Upper lobe of left lung (tissue), 6 donors: ENCODE results near the gene DNPEP. TPM values are rescaled to one million over a fixed set of nuclear protein-coding genes. Genes with fewer than 3 reads are reported as not detected.
"Not testable (repeated sequence)": the region's sequence is repeated elsewhere in the genome, so short reads cannot be mapped to it uniquely, and the experiment has no call there.

Source experiments
- ATAC-seq, 2 donors: fragments of 200-7000 bp; cut with Tn5 transposase; one replicate each; pipeline ENCODE4 v1.9.1; 2022; ENCODE audit warnings: mild to moderate bottlenecking in 2 of 2, moderate library complexity in 2 of 2; ENCODE audit not compliant: low FRiP score in 2 of 2
- DNase-seq, 2 donors: peaks; one replicate each; pipeline ENCODE4 v3.0.0-alpha.2; 2019 to 2020
- H3K27ac ChIP-seq, 4 donors: fragments of 200-600 bp; sonication (generic); one replicate each; pipeline ENCODE4 v1.5.1; 2016 to 2019
- H3K27me3 ChIP-seq, 4 donors: fragments of 200-600 bp; sonication (generic); one replicate each; pipeline ENCODE4 v1.5.1; 2017 to 2019
- H3K36me3 ChIP-seq, 4 donors: fragments of 200-600 bp; sonication (generic); one replicate each; pipeline ENCODE4 v1.5.1; 2016 to 2019
- H3K4me1 ChIP-seq, 4 donors: fragments of 200-600 bp; sonication (generic); one replicate each; pipeline ENCODE4 v1.5.1; 2018 to 2019
- H3K4me3 ChIP-seq, 4 donors: fragments of 200-600 bp; sonication (generic); one replicate each; pipeline ENCODE4 v1.5.1; 2017 to 2019; ENCODE audit warnings: mild to moderate bottlenecking in 2 of 4, moderate library complexity in 1 of 4
- H3K9me3 ChIP-seq, 4 donors: fragments of 200-600 bp; sonication (generic); one replicate each; pipeline ENCODE4 v1.5.1; 2018 to 2019
- CTCF ChIP-seq, 6 experiments: fragments of 450-650 bp in 4 of 6; fragments of 200-600 bp in 2 of 6; sonication (generic) in 2 of 6; IDR thresholded peaks; one replicate each; pipeline ENCODE4 v1.5.1; 2016 to 2019; ENCODE audit warnings: antibody characterized with exemption in 6 of 6
- EP300 ChIP-seq, 4 donors: sonication (generic); formaldehyde crosslinking; IDR thresholded peaks; one replicate each; pipeline ENCODE4 v1.5.1; 2017; ENCODE audit warnings: antibody characterized with exemption in 4 of 4, control low read depth in 2 of 4
- POLR2A ChIP-seq, 4 donors: fragments of 450-650 bp; IDR thresholded peaks; one replicate each; pipeline ENCODE4 v1.5.1; 2016 to 2017; ENCODE audit warnings: antibody characterized with exemption in 4 of 4, mild to moderate bottlenecking in 2 of 4
- POLR2AphosphoS5 ChIP-seq, 2 donors: sonication (generic); formaldehyde crosslinking; IDR thresholded peaks; one replicate each; pipeline ENCODE4 v1.5.1; 2017; ENCODE audit warnings: antibody characterized with exemption in 2 of 2
- WGBS, 2 donors: methylation state at CpG; one replicate each; pipeline ENCODE4 v1.1.5; 2017 to 2018; 5-methylcytosine and 5-hydroxymethylcytosine counted together
- total RNA-seq, 6 donors: library from RNA; depleted of rRNA in 4 of 6; stranded (reverse); fragments of >200 nt in 4 of 6; gene quantifications; one replicate each; pipeline versions ENCODE4 v1.1.0 to v1.2.1, GENCODE V29; 2016 to 2021
- donor health status: DM: no; HTN: no; CAD: no; lungs with moderate emphysema.
- donor health status: DM: no; HTN: yes; CAD: no; lungs with severe emphysema.

Gene DNPEP
- total RNA-seq, 6 donors from 2014 or later, result 31.9 to 141 (median 75.1) TPM

- 35 to 41% methylated on average over 5 of the region's 5 CpGs for WGBS, 2 donors
These were observed 11.1 kb upstream of the DNPEP start for GRCh38 chr2:219398721-219399363.

GRCh38 chr2:219396863-219397457 is 9.2 kb upstream of the DNPEP start:
- no peaks in the 10 kb centered on the region for H3K36me3 ChIP-seq
- TF ChIP-seq CTCF (IDR thresholded peaks at IDR 0.05) (no peak), EP300 (IDR thresholded peaks at IDR 0.05) (no peak), POLR2AphosphoS5 (IDR thresholded peaks at IDR 0.05) (no peak)
- H3K4me1 ChIP-seq, result peaks cover 0 to 12% (median 5%) of the 10 kb centered on the region in 4 donors
- ATAC-seq, result no peak
- H3K27ac ChIP-seq, result no peak overlapping the region
- H3K4me3 ChIP-seq, result no peak overlapping the region
- no peak for DNase-seq
- 33 to 45% methylated on average over 6 of the region's 6 CpGs for WGBS, 2 donors
- no peaks in the 10 kb centered on the region for H3K27me3 ChIP-seq
- H3K9me3 ChIP-seq, result no peaks in the 10 kb centered on the region

More at GRCh38 chr2:219398721-219399363, 11.1 kb upstream of the DNPEP start:
- Histone ChIP-seq H3K4me1 (peaks cover 4 to 15% (median 8%) of the 10 kb centered on the region in 4 donors), H3K27ac (no peak overlapping the region), H3K36me3 (no peaks in the 10 kb centered on the region), H3K27me3 (no peaks in the 10 kb centered on the region), H3K4me3 (no peak overlapping the region), H3K9me3 (no peaks in the 10 kb centered on the region)
- TF ChIP-seq EP300 (IDR thresholded peaks at IDR 0.05), result no peak
- TF ChIP-seq POLR2AphosphoS5 (IDR thresholded peaks at IDR 0.05), result no peak
- TF ChIP-seq CTCF (IDR thresholded peaks at IDR 0.05), result no peak
- TF ChIP-seq POLR2A (IDR thresholded peaks at IDR 0.05), result no peak
- DNase-seq (no peak), ATAC-seq (no peak)

- TF ChIP-seq EP300 (IDR thresholded peaks at IDR 0.05) (no peak), POLR2A (IDR thresholded peaks at IDR 0.05) (no peak), POLR2AphosphoS5 (IDR thresholded peaks at IDR 0.05) (no peak), CTCF (IDR thresholded peaks at IDR 0.05) (no peak)
- DNase-seq (no peak), ATAC-seq (no peak)
- WGBS, 2 donors, result 97% methylated on average over 3 of the region's 3 CpGs
- H3K4me3 ChIP-seq, result no peak overlapping the region
- H3K9me3 ChIP-seq, result no peaks in the 10 kb centered on the region
- no peaks in the 10 kb centered on the region for H3K27me3 ChIP-seq
- H3K36me3 ChIP-seq, result no peaks in the 10 kb centered on the region
- H3K4me1 ChIP-seq, result peaks cover 0 to 12% (median 5%) of the 10 kb centered on the region in 4 donors
- no peak overlapping the region for H3K27ac ChIP-seq
These were observed 7.9 kb upstream of the DNPEP start for GRCh38 chr2:219395609-219396008.

GRCh38 chr2:219395056-219395455 is 7.3 kb upstream of the DNPEP start:
- H3K27me3 ChIP-seq, H3K36me3 ChIP-seq, H3K4me3 ChIP-seq, ATAC-seq, DNase-seq, H3K9me3 ChIP-seq, H3K27ac ChIP-seq: not testable (repeated sequence)
- WGBS, 2 donors, result 94 to 95% methylated on average over 9 of the region's 9 CpGs
- peaks cover 0 to 12% (median 5%) of the 10 kb centered on the region in 4 donors for H3K4me1 ChIP-seq

GRCh38 chr2:219392754-219393153 is 5.0 kb upstream of the DNPEP start:
- Histone ChIP-seq H3K27me3 (no peaks in the 10 kb centered on the region), H3K4me1 (no peaks in the 10 kb centered on the region), H3K9me3 (no peaks in the 10 kb centered on the region), H3K36me3 (no peaks in the 10 kb centered on the region), H3K27ac (no peak overlapping the region), H3K4me3 (no peak overlapping the region)
- TF ChIP-seq POLR2AphosphoS5 (IDR thresholded peaks at IDR 0.05) (no peak), EP300 (IDR thresholded peaks at IDR 0.05) (no peak), CTCF (IDR thresholded peaks at IDR 0.05) (no peak), POLR2A (IDR thresholded peaks at IDR 0.05) (no peak)
- DNase-seq (no peak), ATAC-seq (no peak)
- 85 to 89% methylated on average over 9 of the region's 9 CpGs for WGBS, 2 donors
